ENCODE measurements around the gene FAM228A. TPM values are rescaled to one million over a fixed set of nuclear protein-coding genes. Genes with fewer than 3 reads are reported as not detected.
"Not testable (repeated sequence)": the region's sequence is repeated elsewhere in the genome, so short reads cannot be mapped to it uniquely, and the experiment has no call there.

Gene FAM228A
- total RNA-seq, 1 donor from 2014 or later, result 0.20 TPM

- DNase-seq (ENCODE audit: low spot score) (no peak), ATAC-seq (no peak)
Observed at GRCh38 chr2:24189551-24189950, 14.7 kb downstream of the FAM228A start.

DNA sequence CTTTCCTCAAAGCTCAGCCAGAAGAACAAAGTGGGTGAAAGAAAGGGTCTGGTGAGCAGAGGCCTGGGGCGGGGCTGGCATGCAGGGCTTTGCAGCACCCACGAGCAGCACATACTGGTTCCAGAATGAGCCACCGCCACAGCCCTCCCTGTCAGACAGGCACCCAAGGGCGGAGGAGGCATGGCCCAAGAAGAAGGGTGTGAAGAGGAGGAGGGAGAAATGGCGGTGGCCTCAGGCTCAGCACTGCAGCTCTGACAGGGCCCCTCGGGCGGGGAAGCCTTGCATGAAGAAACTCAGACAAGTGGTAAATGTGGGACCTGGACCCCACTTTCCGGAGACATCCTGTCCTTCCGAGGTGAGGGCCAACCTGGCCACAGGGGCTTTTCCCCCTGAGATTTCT lies 15.7 kb downstream of the FAM228A start:
- DNase-seq (ENCODE audit: low spot score) (no peak), ATAC-seq (no peak)

DNA sequence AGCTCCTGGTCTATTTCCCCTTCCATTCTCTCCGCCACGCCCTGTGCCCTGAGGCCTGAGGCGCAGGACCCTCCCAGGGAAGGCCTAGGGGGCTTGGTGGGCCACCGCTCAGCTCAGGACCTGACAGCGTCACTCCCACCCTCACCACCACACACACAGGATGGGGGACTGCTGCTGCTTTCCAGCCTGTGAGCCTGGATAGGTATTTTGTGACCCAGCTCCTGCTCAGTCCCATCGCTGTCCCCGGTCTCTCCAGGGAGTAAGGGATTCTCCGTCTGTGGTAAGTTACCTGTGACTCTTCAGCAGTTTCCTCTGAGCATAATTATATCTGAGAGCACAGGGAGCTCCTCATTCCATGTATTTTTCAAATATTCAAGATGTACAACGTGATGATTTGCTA lies 16.3 kb downstream of the FAM228A start:
- DNase-seq (ENCODE audit: low spot score) (no peak), ATAC-seq (no peak)

DNA sequence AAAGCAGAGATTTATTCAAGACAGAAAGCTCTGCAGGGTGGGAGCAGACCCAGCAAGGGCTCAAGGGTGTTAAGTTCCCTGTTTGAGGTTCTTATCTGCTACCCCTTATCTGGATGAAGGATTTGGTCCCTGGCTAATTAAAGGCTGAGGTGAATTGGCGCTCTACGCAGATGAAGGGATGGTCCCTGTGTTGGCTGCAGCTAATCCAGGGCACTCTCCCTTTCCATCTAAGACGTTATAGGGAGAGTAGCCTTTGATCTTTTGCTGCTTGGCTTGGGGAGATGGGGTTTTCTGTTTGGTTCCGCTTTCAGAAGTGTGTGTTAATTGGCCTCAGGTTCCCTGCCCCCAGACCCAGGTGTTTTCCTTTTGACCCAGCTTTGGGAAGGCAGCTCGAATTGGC lies 17.0 kb downstream of the FAM228A start:
- DNase-seq (ENCODE audit: low spot score) (no peak), ATAC-seq (no peak)

GRCh38 chr2:24197213-24197612 lies 22.4 kb downstream of the FAM228A start:
- not testable (repeated sequence) for ATAC-seq

DNA sequence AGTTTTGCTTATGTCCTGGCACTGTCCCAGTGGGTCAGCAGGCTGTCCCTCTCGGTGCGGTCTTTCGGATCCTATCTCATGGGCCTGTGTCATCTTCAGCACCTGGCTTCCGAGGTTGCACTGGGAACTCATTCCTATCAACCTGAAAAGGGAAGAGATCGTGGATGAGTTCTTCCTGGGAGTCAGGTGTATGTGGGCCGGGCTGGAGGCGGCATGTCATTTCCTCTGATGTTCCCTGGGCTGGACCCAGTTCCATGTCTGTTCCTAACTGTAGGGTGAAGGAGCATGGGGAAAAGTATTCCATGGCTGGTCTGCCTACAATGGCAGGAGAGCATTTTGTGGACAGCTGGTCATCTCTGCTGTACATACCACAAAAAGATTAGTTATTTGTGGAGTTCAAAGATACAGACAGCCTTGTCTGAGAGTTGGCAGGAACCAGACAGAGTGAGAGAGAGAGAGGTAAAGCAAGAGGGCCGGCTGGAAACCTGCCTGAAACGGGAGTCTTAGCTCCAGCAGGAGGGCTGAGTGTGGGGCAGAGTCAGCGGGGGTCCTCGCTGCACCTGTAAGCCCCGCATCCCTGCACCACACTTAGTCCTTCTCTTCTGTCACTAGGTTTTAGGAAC lies 25.2 kb downstream of the FAM228A start:
- no peak for DNase-seq (ENCODE audit: low spot score)
- ATAC-seq, result no peak

More at GRCh38 chr2:24197213-24197612, 22.4 kb downstream of the FAM228A start:
- DNase-seq (ENCODE audit: low spot score), result not testable (repeated sequence)

GRCh38 chr2:24200799-24201198 lies 25.9 kb downstream of the FAM228A start:
- no peak for DNase-seq (ENCODE audit: low spot score)
- ATAC-seq, result no peak

DNA sequence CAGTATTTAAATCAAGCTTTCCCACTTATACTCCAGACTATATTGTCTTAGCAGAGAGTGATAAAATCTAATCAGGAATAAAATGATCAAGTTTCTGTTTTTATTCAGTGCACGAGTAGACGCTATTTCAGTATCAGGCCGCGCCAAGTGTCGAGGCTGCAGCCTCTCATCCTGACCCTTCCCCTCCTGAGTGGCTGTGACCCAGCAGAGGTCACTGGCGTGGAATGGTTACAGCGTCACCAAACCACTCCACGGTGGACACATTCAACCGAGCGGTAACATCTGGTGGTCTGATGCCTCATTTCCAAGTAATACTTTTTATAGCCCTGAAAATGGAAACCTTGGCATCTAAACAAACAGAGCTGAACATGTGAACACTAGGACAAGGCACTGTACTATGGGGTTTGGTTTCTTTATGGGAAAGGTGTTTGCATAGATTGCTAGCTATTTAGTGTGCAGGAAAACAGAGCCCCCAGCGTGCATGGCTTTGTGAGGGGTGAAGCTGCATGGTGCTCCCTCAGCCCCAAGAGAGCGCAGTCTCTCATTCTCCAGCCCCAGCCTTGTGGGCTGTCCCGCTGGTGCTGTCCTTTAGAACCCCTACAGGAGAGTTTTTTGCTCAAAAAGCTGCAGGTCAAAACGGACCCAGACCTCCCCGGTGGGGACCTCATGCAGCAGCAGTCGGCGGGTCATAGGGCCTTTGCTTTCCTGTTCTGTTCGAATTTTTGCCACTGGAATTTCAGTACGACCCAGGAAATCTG lies 28.4 kb downstream of the FAM228A start:
- DNase-seq (ENCODE audit: low spot score) (no peak), ATAC-seq (no peak)

DNA sequence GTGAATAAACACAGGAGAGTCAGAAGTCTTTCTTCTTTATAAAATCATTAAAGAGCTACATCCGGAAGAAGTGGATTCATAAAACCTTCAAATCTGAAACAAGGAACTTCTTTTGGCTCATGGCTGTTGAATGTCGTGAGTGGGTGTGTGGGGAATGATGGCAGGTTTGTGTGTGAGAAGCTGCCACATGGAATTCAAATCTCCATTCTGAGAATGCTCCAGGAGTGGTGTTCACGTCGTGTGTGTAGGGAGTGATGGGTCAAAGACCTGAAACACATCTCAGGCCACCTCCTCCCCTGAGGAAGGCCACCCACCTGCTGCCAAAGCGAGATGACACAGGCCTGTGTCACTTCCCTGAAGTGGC lies 28.9 kb downstream of the FAM228A start:
- no peak for DNase-seq (ENCODE audit: low spot score)
- ATAC-seq, result no peak

DNA sequence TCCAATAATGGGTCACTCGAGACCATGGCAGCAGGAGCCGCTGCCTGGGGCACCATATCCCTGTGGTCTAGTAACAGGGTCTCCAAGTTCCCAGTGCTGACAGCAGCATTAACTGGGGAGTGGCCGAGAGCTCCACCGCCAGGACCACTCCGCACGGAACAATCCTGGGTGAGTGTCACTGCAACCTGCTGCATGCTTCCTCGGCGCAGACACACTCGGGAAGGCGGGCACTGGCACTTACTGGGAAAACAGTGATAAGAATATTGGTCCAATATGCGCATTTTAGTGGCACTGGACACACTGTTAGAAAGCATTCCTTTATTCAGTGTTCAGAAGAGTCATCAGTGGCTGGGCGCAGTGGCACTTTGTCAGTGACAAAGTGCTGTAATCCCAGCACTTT lies 29.7 kb downstream of the FAM228A start:
- DNase-seq (ENCODE audit: low spot score) (no peak), ATAC-seq (no peak)

DNA sequence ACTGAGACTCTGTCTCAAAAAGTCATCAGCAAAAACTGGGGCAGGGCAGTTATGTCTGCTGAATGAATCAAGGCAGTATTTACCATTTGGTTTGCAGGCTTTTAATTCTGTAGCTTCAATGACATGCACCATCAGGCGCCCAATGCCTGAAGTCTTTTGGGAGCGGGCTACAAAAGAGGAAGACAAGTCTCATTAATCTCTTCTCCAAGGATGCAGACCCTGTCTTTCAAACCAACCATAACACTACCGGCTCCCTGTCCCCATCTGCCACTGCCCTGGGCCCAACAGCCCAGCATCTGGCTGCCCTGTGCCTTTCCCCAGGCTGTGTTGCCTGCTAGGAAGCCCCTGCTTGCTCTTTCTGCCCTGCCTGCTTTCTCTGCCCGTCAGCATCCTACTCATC lies 30.3 kb downstream of the FAM228A start:
- no peak for DNase-seq (ENCODE audit: low spot score)
- ATAC-seq, result no peak

- ATAC-seq, result no peak
- no peak for DNase-seq (ENCODE audit: low spot score)
Observed at GRCh38 chr2:24206242-24206641, 31.4 kb downstream of the FAM228A start.

DNA sequence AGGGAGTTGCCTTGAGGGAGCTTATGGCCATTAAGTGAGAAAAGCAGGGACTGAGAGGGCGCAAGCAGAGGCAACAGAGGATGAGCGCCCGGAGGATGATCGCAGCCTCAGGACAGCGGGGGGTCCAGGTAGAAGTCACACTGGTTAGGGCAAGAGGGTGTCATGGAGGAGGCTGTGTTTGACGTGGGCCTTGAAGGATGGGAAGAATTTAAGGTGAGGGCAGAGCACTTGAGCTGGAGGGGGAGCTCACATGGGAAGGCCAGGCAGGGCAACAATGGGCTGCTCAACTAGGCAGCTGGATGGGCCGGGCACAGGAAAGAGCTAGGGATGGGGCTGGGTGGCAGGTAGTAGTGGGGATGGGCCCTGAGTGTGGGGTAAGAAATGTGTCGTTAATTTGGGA lies 31.9 kb downstream of the FAM228A start:
- DNase-seq (ENCODE audit: low spot score) (no peak), ATAC-seq (no peak)

GRCh38 chr2:24207359-24207758 lies 32.5 kb downstream of the FAM228A start:
- ATAC-seq (no peak), DNase-seq (ENCODE audit: low spot score) (no peak)

DNA sequence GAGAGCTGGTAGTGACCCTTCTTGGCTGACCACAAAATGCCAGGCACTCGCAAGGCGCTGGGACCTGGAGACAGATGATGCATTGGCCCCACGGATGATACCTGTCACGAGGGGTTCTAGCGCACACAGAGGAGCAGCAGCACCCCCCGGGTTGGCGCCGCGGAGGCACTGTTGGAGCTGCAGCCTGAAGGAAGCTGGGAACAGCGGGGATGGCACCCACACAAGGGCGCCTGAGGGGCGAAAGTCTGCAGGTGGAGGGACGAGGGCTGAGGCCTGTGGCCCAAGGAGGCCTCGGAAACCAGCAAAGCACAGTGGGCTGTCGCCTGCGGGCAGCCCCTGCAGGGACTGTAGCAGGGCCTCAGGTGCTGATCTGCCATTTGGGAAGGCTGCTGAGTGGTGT lies 33.6 kb downstream of the FAM228A start:
- no peak for DNase-seq (ENCODE audit: low spot score)
- no peak for ATAC-seq

DNA sequence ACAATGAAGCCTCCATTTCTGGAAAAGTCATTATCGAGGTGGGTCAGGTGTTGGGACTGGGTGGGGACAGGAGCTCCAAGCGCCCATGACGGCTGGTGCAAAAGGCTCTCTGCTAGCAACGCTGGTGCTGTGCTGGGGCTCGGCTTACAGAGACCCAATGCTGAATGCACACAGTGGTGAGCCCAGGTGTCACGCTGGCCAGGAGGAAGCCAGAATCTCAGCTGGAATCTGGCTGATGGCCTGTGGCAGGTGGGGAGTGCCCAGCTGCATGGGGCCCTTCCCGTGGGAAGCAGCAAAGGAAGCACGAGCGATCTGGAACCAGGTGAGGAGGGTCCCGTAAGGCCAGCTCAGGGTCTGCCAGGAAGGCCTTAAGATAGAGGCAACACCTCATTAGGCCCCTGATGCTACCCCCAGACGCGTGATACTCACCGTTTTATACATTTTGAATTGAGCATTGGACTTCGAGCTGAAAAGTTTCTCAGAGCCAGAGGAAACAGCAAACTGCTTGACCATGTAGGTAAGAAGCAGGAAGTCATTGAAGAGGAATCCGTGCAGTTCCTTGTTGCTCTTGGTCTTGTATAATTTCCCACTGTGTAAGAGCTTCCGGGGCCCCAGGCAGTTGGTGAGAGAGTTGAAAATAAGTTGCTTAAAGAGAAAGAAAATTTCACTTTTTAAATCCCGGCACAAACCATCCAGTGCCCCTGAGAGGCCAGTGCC lies 34.7 kb downstream of the FAM228A start:
- ATAC-seq (no peak), DNase-seq (ENCODE audit: low spot score) (no peak)

GRCh38 chr2:24210106-24210455 lies 35.2 kb downstream of the FAM228A start:
- ATAC-seq (no peak), DNase-seq (ENCODE audit: low spot score) (no peak)

DNA sequence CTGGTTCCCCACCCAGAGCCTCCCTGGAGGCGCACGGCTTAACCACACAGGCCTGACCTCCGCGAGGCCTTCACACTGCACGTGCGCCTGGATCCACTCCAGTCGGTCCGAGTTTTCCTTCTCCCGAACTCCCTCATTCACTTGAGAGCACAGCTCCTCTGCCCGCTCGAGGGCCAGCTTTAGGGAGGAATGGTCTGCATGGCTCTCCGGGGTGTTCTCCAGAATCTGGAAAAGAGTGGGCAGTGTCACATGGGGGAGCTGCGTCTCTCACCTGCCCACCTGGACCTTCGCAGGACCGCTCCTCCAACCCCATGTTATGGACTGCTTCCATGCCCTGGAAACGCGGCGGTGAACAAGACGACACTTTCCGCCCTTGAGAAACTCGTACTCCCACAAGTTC lies 35.9 kb downstream of the FAM228A start:
- no peak for DNase-seq (ENCODE audit: low spot score)
- no peak for ATAC-seq

DNA sequence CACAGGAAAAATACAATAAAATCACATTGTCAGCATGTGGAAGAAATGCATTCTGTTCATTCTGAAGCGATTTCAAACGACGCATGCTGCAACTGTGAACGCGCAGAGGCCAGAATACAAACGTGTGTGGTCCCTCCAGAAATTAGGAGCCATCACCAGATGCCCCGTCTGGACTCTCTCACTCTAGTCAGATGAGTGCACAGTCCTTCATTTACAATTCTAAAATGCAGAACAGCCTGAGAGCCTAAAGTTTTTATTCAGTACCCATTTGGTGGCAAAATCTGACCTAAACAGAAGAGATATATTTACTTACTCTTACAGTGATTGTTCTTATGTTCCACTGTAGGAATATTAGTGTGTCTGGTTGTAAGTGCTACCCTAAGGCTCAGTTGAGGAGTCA lies 36.6 kb downstream of the FAM228A start:
- DNase-seq (ENCODE audit: low spot score), result no peak
- ATAC-seq, result no peak

- DNase-seq (ENCODE audit: low spot score) (no peak), ATAC-seq (no peak)
Observed at GRCh38 chr2:24214880-24215279, 40.0 kb downstream of the FAM228A start.

DNA sequence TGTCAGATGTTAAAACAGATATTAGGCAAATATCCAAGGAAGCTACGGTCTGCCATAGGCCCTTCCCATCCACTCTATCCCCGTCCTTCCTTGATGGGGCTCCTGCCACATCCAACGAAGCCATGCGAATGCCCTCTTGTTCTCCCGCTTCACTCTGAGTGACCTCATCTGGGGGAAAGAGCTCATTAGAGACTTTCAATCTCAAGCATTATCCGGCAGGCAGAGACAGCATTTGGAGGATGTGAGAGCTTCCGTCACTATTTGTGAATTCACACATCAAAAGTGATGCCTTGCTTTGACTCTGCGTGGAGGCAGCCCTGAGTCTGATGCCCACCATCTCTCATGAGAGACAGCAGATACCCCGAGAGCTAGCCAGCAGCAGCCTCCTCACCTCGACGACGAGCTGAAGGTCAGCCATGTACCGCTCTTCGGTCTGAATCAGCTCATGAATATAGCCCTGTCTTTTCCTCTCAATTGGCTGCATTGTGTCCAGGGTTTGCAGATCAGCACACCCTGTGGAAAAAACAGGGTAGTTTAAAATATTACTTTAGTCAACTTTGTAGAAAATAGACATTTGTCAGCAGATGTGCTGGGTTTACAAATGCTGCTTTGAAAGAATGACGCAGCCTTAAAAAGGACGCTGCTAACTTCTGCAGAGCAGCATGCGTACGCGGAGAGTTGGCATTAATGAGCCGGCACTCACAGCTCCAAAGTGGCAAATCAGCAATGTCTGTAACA lies 45.9 kb downstream of the FAM228A start:
- DNase-seq (ENCODE audit: low spot score) (no peak), ATAC-seq (no peak)
